ENCODE measurements around the gene GRAMD2B.

GRAMD2B gene

DNA sequence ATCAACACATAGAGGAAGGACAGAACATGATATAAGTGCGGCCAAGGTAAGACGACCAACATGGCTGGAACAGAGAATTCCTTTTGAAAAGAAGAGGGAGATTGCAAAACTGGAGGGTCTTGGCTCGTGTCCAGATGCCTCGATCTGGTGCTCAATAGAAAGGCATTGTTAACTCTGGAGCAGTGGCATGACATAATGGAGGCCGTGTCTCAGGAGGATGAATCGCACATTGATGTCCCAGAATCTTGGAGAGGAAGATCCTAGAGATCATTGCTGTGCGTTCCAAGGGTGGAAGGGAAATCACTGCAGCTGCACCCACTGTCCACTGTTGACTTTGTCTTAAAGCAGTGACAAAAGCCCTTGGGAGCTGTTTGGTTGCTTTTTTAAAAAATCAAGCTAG lies 30.9 kb downstream of the GRAMD2B start:
- TF ChIP-seq TAF1 (IDR thresholded peaks at IDR 0.05; ENCODE audit: borderline replicate concordance, low read depth, low read length) (no peak), POLR2AphosphoS5 (IDR thresholded peaks at IDR 0.05; ENCODE audit: low read depth, low read length) (no peak), POLR2A (IDR thresholded peaks at IDR 0.05; ENCODE audit: low read depth, low read length) (no peak)
- FAIRE-seq = no peak
- no peak for DNase-seq (ENCODE audit: insufficient read length)

DNA sequence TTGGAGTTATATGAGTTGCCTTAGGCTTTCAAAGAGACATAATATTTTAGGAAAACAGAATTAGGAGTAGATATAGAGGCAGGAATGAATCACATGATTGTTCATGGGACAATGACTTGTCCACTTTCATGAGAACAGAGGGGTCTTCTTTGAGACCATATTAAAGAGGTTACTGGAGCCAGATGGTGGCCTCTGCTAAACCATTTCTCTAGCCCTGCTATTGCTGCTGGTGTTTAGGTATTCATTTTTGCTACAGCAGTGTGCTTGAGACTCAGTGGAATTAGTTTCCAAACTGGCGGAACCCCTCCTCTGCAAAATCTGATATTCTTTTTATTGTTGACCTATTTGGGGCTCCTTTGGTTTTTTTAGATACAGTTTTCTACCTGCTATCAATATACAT lies 31.3 kb downstream of the GRAMD2B start:
- TF ChIP-seq POLR2A (IDR thresholded peaks at IDR 0.05; ENCODE audit: low read depth, low read length) (no peak), POLR2AphosphoS5 (IDR thresholded peaks at IDR 0.05; ENCODE audit: low read depth, low read length) (no peak), TAF1 (IDR thresholded peaks at IDR 0.05; ENCODE audit: borderline replicate concordance, low read depth, low read length) (no peak)
- DNase-seq (ENCODE audit: insufficient read length) (no peak), FAIRE-seq (no peak)

DNA sequence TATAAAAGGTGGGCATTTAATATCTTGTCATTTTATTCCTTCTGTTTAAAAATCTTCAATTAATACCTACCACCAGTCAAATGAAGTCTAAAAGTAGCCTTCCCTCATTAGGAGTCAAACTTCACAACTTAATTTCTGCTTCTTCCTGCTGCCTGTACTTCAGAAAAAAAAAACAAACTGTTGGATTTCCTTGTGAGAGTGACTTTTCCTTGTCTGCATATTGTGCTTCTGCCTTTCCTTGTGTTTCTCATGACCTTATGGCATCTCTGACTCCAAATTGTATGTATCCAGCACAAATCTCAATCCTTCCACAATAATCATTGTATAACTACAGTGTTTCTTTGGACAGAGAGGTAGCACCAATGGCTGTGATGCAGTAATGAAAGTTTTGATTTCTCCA lies 32.1 kb downstream of the GRAMD2B start:
- FAIRE-seq (no peak), DNase-seq (ENCODE audit: insufficient read length) (no peak)
- TF ChIP-seq POLR2AphosphoS5 (IDR thresholded peaks at IDR 0.05; ENCODE audit: low read depth, low read length) (no peak), TAF1 (IDR thresholded peaks at IDR 0.05; ENCODE audit: borderline replicate concordance, low read depth, low read length) (no peak), POLR2A (IDR thresholded peaks at IDR 0.05; ENCODE audit: low read depth, low read length) (no peak)

DNA sequence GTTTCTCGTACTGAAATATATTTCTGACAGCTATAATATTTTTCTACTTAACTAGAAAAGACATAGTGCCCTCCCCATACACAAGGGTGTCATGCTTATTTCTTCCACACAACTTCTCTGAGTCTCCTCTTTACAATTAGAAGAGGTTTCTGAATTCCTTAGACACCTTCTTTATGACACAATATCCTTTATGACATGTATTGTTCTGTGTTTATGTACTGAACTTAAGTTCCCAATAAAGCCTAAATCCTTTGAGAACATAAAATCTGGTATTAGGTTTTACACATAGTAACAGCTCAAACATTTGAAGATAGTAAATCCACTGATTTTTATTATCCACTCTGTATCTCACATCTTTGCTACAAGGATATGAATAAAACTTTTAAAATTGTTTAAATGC lies 32.5 kb downstream of the GRAMD2B start:
- no peak for TF ChIP-seq TAF1 (IDR thresholded peaks at IDR 0.05; ENCODE audit: borderline replicate concordance, low read depth, low read length)
- TF ChIP-seq POLR2A (IDR thresholded peaks at IDR 0.05; ENCODE audit: low read depth, low read length) = no peak
- no peak for TF ChIP-seq POLR2AphosphoS5 (IDR thresholded peaks at IDR 0.05; ENCODE audit: low read depth, low read length)
- FAIRE-seq = no peak

DNA sequence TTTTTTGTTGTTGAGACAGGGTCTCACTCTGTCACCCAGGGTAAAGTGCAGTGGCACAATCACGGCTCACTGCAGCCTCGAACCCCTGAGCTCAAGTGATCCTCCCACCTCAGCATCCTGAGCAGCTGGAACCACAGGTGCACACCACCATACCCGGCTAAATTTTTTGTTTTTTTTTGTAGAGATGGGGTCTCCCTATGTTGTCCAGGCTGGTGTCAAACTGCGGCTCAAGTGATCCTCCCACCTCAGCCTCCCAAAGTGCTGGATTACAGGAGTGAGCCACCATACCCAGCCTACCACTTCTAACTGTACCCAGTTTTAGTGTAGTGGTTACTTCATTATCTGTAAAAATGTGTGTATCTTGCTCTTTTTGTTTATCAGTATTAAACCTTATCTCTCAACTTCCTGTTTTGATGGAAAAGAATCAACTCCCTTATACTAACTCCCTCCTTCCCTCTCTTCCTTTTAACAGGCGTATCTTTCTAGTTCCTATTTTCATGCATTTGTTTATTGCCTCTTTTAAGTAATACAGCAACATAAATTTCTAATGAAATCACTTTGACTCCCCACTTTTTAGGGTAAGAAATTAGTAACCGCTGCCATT lies 33.1 kb downstream of the GRAMD2B start:
- TF ChIP-seq TAF1 (IDR thresholded peaks at IDR 0.05; ENCODE audit: borderline replicate concordance, low read depth, low read length) (no peak), POLR2A (IDR thresholded peaks at IDR 0.05; ENCODE audit: low read depth, low read length) (no peak), POLR2AphosphoS5 (IDR thresholded peaks at IDR 0.05; ENCODE audit: low read depth, low read length) (no peak)
- DNase-seq (ENCODE audit: insufficient read length) (no peak), FAIRE-seq (no peak)

More for the DNA sequence above, 32.5 kb downstream of the GRAMD2B start:
- no peak for DNase-seq (ENCODE audit: insufficient read length)

DNA sequence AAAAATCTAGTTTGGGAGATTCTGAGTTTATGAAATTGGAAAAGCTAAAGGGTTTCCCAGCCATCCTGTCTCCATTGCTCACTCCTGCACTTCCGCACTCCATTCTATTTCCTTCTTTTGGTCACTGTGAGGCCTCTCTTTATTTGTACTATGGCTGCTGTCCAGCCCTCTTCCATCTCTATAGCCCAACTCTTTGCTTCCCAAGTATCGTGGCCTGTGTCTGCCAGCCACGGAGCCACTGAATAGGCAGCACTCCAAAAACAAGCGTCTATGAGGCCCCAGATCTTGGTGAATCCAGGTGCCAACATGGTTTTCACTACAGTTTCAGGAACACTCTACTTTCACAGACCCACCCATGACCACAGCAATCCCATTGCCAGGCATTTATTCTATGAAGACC lies 37.2 kb downstream of the GRAMD2B start:
- DNase-seq (ENCODE audit: insufficient read length) = no peak

DNA sequence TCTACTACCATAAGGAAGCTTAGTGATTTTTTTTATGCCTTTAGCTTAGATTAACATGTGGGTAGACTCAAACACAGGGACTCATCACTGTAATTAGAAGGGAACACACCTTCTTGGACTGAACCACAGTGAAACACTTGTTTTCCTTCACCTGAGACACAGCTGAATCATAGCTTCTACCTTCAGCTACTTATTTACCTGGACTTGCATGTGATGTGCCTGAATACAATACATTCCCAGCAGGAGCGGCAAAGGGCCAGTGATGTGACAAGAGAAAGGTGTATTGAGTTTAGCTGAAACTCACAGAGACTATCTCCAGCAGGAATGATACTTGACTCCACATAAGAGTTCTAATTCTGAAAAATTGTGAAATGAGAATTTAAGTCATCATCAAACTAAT lies 37.8 kb downstream of the GRAMD2B start:
- DNase-seq (ENCODE audit: insufficient read length) (no peak), FAIRE-seq (no peak)

More for the DNA sequence above, 37.2 kb downstream of the GRAMD2B start:
- TF ChIP-seq POLR2AphosphoS5 (IDR thresholded peaks at IDR 0.05; ENCODE audit: low read depth, low read length) (no peak), TAF1 (IDR thresholded peaks at IDR 0.05; ENCODE audit: borderline replicate concordance, low read depth, low read length) (no peak), POLR2A (IDR thresholded peaks at IDR 0.05; ENCODE audit: low read depth, low read length) (no peak)
- FAIRE-seq = no peak

DNA sequence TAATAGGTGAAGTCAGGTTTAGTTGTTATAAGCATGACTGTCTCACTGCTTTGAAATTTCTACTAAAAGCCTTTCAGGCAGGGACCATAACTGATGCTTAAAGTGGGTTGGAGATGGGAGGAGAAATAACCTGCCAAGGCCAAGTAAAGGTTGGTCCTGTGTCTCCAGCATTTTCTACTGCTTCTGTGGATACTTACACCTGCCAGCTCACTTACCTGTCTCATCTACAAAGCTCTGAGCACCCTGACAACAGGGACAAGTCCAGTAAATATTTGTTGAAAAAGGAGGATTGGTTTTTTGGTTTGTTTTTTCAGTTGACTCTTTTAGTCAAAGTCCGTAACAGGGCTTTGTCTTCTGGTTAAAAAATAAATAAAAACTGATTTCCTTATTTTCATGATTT lies 38.6 kb downstream of the GRAMD2B start:
- FAIRE-seq = no peak
- TF ChIP-seq POLR2A (IDR thresholded peaks at IDR 0.05; ENCODE audit: low read depth, low read length) (no peak), TAF1 (IDR thresholded peaks at IDR 0.05; ENCODE audit: borderline replicate concordance, low read depth, low read length) (no peak), POLR2AphosphoS5 (IDR thresholded peaks at IDR 0.05; ENCODE audit: low read depth, low read length) (no peak)

More for the DNA sequence above, 37.8 kb downstream of the GRAMD2B start:
- TF ChIP-seq TAF1 (IDR thresholded peaks at IDR 0.05; ENCODE audit: borderline replicate concordance, low read depth, low read length) = no peak
- TF ChIP-seq POLR2A (IDR thresholded peaks at IDR 0.05; ENCODE audit: low read depth, low read length) = no peak
- no peak for TF ChIP-seq POLR2AphosphoS5 (IDR thresholded peaks at IDR 0.05; ENCODE audit: low read depth, low read length)

DNA sequence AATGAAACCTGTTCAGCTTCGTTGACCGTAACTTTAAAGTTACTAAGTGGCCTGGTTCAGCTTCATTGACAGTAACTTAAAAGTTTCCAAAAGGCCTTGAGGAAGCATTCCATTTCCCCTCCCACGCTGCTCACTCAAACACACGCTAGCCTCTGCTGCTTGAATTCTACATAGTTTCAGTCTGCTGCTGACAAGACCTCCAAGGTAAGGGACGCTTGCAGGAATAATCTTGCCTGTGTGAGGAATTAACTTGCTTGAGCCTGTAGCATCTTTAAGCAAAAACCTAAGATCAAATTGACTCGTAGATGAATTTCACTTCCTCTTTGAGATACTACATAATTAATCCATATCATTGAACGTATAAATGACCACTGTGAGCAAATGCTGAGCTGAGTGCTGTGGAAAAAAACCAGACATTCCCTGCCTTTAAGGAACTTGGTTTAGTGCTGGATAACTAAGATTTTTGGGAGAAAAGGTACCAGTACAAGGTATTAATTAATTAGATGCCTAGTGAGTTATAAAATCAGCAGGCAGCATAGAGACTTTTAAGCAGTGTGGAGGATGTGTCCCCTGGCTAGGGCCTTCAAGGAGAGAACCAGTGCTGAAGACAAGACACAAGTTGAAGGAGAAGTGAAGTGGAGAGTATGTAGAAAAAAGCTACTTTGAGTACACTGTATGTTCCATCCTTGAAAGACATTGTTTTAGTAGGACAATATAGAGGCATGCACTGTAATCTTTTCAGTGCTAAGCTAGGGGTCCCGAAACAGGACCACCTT lies 39.2 kb downstream of the GRAMD2B start:
- FAIRE-seq = peak; percentile 77
- TF ChIP-seq TAF1 (IDR thresholded peaks at IDR 0.05; ENCODE audit: borderline replicate concordance, low read depth, low read length) (no peak), POLR2AphosphoS5 (IDR thresholded peaks at IDR 0.05; ENCODE audit: low read depth, low read length) (no peak), POLR2A (IDR thresholded peaks at IDR 0.05; ENCODE audit: low read depth, low read length) (no peak)
- DNase-seq (ENCODE audit: insufficient read length) = no peak

More for the DNA sequence above, 38.6 kb downstream of the GRAMD2B start:
- DNase-seq (ENCODE audit: insufficient read length) = no peak

DNA sequence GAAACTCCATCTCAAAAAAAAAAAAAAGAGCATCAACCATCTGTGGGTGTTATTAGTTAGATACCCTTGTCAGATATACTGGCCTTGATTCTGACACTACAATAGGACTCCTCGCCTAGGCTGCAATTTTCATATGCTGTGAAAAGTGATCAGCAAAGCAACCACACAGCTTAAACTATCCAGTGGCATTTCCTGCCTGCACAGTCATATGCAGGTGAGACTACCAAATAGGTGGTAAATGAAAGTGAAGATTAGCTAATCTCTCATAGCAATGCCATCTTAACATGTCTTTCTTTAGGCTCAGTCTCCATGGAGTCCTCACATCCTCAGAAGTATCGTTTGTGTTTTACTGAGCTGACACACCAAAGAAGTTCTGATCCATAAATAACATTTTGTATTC lies 40.8 kb downstream of the GRAMD2B start:
- FAIRE-seq = peak; percentile 14
- DNase-seq (ENCODE audit: insufficient read length) = no peak
- TF ChIP-seq POLR2AphosphoS5 (IDR thresholded peaks at IDR 0.05; ENCODE audit: low read depth, low read length) (no peak), TAF1 (IDR thresholded peaks at IDR 0.05; ENCODE audit: borderline replicate concordance, low read depth, low read length) (no peak), POLR2A (IDR thresholded peaks at IDR 0.05; ENCODE audit: low read depth, low read length) (no peak)

DNA sequence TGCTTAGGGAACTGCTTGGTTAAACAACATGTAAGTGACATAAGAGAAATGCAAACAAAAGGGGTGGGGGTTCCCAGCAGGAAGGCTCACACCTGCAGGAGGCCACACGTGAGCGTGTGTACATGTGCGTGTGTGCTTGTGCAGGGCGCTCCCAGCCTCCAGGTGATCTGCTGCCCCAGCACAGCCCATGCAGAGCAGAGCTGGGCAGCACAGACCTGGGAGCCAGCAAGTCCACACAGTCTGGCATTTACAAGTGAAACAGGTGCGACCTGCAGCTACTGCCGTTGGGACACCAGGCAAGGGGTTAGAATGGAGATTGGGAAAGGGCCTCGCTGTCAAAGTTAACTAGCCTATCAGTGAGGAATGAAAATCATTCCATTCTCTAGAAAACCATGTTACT lies 41.8 kb downstream of the GRAMD2B start:
- no peak for FAIRE-seq
- no peak for DNase-seq (ENCODE audit: insufficient read length)
- TF ChIP-seq POLR2A (IDR thresholded peaks at IDR 0.05; ENCODE audit: low read depth, low read length) = no peak
- TF ChIP-seq TAF1 (IDR thresholded peaks at IDR 0.05; ENCODE audit: borderline replicate concordance, low read depth, low read length) = no peak
- TF ChIP-seq POLR2AphosphoS5 (IDR thresholded peaks at IDR 0.05; ENCODE audit: low read depth, low read length) = no peak

DNA sequence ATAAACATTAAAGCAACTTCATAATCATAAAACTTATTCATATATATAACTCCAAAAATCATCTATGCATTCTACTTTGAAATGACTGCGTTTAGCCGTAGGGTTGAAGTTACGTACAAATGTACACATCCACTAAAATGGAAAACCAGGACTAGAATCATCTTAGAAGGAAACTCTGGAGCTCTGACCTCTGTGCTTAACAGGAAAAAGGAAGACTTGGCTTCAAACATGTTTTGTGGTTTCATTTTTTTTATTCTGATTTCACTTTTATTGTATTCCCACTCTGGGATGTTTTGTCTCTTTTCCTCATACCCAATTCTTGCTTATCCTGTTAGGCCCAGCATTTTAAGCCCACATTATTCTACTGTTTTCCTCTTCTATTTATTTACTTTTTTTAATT lies 44.9 kb downstream of the GRAMD2B start:
- TF ChIP-seq TAF1 (IDR thresholded peaks at IDR 0.05; ENCODE audit: borderline replicate concordance, low read depth, low read length) (no peak), POLR2AphosphoS5 (IDR thresholded peaks at IDR 0.05; ENCODE audit: low read depth, low read length) (no peak), POLR2A (IDR thresholded peaks at IDR 0.05; ENCODE audit: low read depth, low read length) (no peak)
- DNase-seq (ENCODE audit: insufficient read length) (no peak), FAIRE-seq (no peak)
